K562 (cell line): ENCODE results near the gene ATP6V0D1. TPM values are rescaled to one million over a fixed set of nuclear protein-coding genes. Genes with fewer than 3 reads are reported as not detected.
A peak's percentile ranks its signal among the peaks of the same experiment; 100 is the strongest.

ENCODE experiments used
- ELF1 ChIP-seq: fragments of 200-800 bp; sonication (Bioruptor generic); IDR thresholded peaks from 2 replicates; pipeline ENCODE4 v1.6.1; 2016; ENCODE audit warnings: missing genetic modification characterization, missing compliant biosample characterization
- NFXL1 ChIP-seq: fragments of 450-650 bp; formaldehyde crosslinking; IDR thresholded peaks from 2 replicates; pipeline ENCODE4 v1.4.0; 2021; ENCODE audit warnings: mild to moderate bottlenecking
- PHF8 ChIP-seq: fragments of 200-600 bp; sonication (generic); IDR thresholded peaks from 2 replicates; pipeline ENCODE4 v1.6.1; 2012; ENCODE audit warnings: mixed run types, mild to moderate bottlenecking, inconsistent platforms, low read length, moderate library complexity, borderline replicate concordance
- POLR2AphosphoS2 ChIP-seq: IDR thresholded peaks from 2 replicates; pipeline ENCODE4 v1.6.1; 2012; ENCODE audit warnings: low read length, improper control_type of control experiment
- SAFB2 ChIP-seq: fragments of 200-400 bp; formaldehyde crosslinking; IDR thresholded peaks from 2 replicates; pipeline ENCODE4 v1.6.1; 2018; ENCODE audit warnings: borderline replicate concordance, low read length, low read depth, moderate library complexity; ENCODE audit not compliant: severe bottlenecking
- SREBF1 ChIP-seq: fragments of 150-350 bp; IDR thresholded peaks from 2 replicates; pipeline ENCODE4 v1.6.1; 2014; ENCODE audit warnings: antibody characterized with exemption, low read depth, low read length, borderline replicate concordance
- TCF7 ChIP-seq: sonication (generic); IDR thresholded peaks from 2 replicates; pipeline ENCODE4 v1.6.1; 2016; ENCODE audit warnings: antibody characterized with exemption, borderline replicate concordance
- THRAP3 ChIP-seq: fragments of 450-650 bp; IDR thresholded peaks from 2 replicates; pipeline ENCODE4 v1.6.1; 2016; ENCODE audit warnings: mild to moderate bottlenecking, inconsistent platforms, borderline replicate concordance
- ZNF24 ChIP-seq: fragments of 450-650 bp; IDR thresholded peaks from 2 replicates; pipeline ENCODE4 v1.6.1; 2016
- ZNF408 ChIP-seq: fragments of 250-450 bp; sonication (Bioruptor Pico); IDR thresholded peaks from 2 replicates; pipeline ENCODE4 v1.4.0; 2020; ENCODE audit warnings: low read depth, mild to moderate bottlenecking, moderate library complexity
- ZNF436 ChIP-seq: fragments of 250-450, 450-650 bp; sonication (Bioruptor Pico); formaldehyde crosslinking; IDR thresholded peaks from 2 replicates; pipeline ENCODE4 v1.7.0; 2020; ENCODE audit warnings: mild to moderate bottlenecking
- ZNF75A ChIP-seq: fragments of 450-650 bp; formaldehyde crosslinking; IDR thresholded peaks from 2 replicates; pipeline ENCODE4 v1.4.0; 2020; ENCODE audit warnings: mild to moderate bottlenecking
- polyA plus RNA-seq, 8 experiments: library from polyadenylated mRNA; depleted of rRNA in 4 of 8; stranded (reverse) in 5 of 8; unstranded in 3 of 8; fragments of >200 nt; fragmentation: Nextera tagmentation in 2 of 8; fragmentation: Illumina TruSeq in 1 of 8; extraction: Ambion mirVana in 2 of 8; extraction: Trizol in 1 of 8; gene quantifications; 2 replicates each; pipeline versions ENCODE4 v1.2.1 to v1.2.3, GENCODE V29; 2011 to 2014; ENCODE audit warnings: inconsistent platforms in 1 of 8, missing spikeins in 1 of 8
- total RNA-seq, 7 experiments: library from RNA; depleted of rRNA in 6 of 7; stranded (reverse); fragments of >200 nt in 6 of 7; fragmentation: Illumina TruSeq in 2 of 7; extraction: Trizol in 2 of 7; gene quantifications; 2 replicates each; pipeline versions ENCODE4 v1.2.1 to v1.2.3, GENCODE V29; 2011 to 2021; ENCODE audit warnings: low replicate concordance in 1 of 7
- TF ChIP-seq, protein P1 (sequence below): fragments of 450-650 bp; IDR thresholded peaks from 2 replicates; pipeline ENCODE4 v1.6.1; 2018; ENCODE audit not compliant: partially characterized antibody
- TF ChIP-seq, protein P2 (sequence below): fragments of 450-650 bp; formaldehyde crosslinking; conservative IDR thresholded peaks from 2 replicates; pipeline ENCODE4 v1.4.0; 2022; ENCODE audit warnings: mild to moderate bottlenecking, missing genetic modification characterization
- TF ChIP-seq, protein P3 (sequence below): fragments of 450-650 bp; IDR thresholded peaks from 2 replicates; pipeline ENCODE4 v1.7.1; 2018; ENCODE audit warnings: mild to moderate bottlenecking, low read depth; ENCODE audit not compliant: partially characterized antibody
- TF ChIP-seq, protein P4 (sequence below), 2 experiments: fragments of 250-450 bp in 1 of 2; fragments of 450-650 bp in 1 of 2; sonication (Bioruptor Pico) in 1 of 2; IDR thresholded peaks; 2 replicates each; pipeline versions ENCODE4 v1.6.1 to v1.8.0; 2016 to 2021; ENCODE audit warnings: mild to moderate bottlenecking in 2 of 2, moderate library complexity in 2 of 2, missing compliant biosample characterization in 1 of 2, missing genetic modification characterization in 1 of 2

Gene ATP6V0D1
- total and polyA plus RNA-seq, 9 of the 15 experiments (the other 6 are each of a cell fraction or from before 2014, with no cell fraction given): 23.2 to 69.7 (median 45.6) TPM

DNA sequence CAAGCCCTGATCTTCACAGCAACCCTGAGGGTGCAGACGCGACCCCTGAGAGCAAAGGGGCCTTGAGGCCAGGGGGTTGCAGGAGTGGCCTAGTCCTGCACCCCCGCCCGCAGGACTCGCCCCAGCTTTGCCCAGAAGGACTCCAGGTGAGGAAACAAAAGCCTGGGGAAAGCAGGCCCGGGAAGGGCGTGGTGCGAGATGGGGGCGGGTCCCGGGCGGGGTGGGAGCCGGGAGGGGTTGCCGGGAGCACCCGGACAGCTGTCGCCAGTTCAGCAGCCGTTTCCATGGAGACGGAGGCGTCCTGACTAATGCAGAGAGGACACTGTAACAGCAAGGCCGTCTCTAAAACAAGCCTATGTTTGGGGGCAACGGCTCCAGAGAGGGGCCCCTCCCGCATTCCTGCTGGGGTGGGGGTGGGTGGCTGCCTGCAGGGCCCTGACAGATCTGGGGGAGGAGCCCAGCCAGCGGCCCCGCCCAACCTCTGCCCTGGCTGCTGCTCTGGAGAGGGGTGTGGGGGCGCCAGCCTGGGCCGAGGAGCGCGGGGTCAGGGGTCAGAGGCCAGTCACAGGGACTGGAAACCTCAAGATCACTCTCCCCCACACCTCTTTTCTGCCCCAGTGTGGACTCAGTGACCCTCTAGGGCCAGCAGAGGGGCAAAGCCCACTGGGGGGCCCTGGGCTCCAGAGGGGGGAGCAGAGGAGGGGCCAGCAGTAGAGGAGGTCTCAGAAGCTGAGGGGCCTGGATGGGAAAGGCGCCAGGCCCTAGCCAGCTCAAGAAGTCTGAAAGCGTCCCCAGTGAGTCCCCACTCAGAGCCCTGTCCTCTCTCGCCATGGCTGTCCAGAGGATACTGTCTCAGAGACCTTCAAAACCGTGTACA is 84.6 kb downstream of the ATP6V0D1 start (continued):
- TF ChIP-seq, protein P1, sequence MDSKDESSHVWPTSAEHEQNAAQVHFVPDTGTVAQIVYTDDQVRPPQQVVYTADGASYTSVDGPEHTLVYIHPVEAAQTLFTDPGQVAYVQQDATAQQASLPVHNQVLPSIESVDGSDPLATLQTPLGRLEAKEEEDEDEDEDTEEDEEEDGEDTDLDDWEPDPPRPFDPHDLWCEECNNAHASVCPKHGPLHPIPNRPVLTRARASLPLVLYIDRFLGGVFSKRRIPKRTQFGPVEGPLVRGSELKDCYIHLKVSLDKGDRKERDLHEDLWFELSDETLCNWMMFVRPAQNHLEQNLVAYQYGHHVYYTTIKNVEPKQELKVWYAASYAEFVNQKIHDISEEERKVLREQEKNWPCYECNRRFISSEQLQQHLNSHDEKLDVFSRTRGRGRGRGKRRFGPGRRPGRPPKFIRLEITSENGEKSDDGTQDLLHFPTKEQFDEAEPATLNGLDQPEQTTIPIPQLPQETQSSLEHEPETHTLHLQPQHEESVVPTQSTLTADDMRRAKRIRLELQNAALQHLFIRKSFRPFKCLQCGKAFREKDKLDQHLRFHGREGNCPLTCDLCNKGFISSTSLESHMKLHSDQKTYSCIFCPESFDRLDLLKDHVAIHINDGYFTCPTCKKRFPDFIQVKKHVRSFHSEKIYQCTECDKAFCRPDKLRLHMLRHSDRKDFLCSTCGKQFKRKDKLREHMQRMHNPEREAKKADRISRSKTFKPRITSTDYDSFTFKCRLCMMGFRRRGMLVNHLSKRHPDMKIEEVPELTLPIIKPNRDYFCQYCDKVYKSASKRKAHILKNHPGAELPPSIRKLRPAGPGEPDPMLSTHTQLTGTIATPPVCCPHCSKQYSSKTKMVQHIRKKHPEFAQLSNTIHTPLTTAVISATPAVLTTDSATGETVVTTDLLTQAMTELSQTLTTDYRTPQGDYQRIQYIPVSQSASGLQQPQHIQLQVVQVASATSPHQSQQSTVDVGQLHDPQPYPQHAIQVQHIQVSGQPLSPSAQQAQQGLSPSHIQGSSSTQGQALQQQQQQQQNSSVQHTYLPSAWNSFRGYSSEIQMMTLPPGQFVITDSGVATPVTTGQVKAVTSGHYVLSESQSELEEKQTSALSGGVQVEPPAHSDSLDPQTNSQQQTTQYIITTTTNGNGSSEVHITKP: no peak
- TF ChIP-seq TCF7 (no peak), SAFB2 (no peak), ZNF24 (no peak), NFXL1 (no peak), SREBF1 (no peak), THRAP3 (no peak), POLR2AphosphoS2 (no peak), ELF1 (tag) (no peak), ZNF408 (CRISPR knock-in tag) (no peak), ZNF436 (no peak), ZNF75A (CRISPR knock-in tag) (no peak), PHF8 (peak; percentile 12; the same call in 1 of the 2 replicates)
- TF ChIP-seq, protein P2, sequence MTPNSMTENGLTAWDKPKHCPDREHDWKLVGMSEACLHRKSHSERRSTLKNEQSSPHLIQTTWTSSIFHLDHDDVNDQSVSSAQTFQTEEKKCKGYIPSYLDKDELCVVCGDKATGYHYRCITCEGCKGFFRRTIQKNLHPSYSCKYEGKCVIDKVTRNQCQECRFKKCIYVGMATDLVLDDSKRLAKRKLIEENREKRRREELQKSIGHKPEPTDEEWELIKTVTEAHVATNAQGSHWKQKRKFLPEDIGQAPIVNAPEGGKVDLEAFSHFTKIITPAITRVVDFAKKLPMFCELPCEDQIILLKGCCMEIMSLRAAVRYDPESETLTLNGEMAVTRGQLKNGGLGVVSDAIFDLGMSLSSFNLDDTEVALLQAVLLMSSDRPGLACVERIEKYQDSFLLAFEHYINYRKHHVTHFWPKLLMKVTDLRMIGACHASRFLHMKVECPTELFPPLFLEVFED (CRISPR knock-in tag): no peak
- TF ChIP-seq, protein P3, sequence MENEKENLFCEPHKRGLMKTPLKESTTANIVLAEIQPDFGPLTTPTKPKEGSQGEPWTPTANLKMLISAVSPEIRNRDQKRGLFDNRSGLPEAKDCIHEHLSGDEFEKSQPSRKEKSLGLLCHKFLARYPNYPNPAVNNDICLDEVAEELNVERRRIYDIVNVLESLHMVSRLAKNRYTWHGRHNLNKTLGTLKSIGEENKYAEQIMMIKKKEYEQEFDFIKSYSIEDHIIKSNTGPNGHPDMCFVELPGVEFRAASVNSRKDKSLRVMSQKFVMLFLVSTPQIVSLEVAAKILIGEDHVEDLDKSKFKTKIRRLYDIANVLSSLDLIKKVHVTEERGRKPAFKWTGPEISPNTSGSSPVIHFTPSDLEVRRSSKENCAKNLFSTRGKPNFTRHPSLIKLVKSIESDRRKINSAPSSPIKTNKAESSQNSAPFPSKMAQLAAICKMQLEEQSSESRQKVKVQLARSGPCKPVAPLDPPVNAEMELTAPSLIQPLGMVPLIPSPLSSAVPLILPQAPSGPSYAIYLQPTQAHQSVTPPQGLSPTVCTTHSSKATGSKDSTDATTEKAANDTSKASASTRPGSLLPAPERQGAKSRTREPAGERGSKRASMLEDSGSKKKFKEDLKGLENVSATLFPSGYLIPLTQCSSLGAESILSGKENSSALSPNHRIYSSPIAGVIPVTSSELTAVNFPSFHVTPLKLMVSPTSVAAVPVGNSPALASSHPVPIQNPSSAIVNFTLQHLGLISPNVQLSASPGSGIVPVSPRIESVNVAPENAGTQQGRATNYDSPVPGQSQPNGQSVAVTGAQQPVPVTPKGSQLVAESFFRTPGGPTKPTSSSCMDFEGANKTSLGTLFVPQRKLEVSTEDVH: no peak
- TF ChIP-seq, protein P4, sequence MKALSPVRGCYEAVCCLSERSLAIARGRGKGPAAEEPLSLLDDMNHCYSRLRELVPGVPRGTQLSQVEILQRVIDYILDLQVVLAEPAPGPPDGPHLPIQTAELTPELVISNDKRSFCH (CRISPR knock-in tag; IDR thresholded peaks at IDR 0.05): no peak
- TF ChIP-seq, protein P4 (tag; IDR thresholded peaks at IDR 0.05): no peak
